GM12891 (cell line): ENCODE data around the gene CASP8AP2.

Experiments used
- POLR2A ChIP-seq: IDR thresholded peaks from 2 replicates; pipeline ENCODE4 v1.6.1; 2011; ENCODE audit warnings: low read depth, low read length, control low read depth
- POLR2AphosphoS5 ChIP-seq: IDR thresholded peaks from 2 replicates; pipeline ENCODE4 v1.6.1; 2011; ENCODE audit warnings: low read depth, low read length, control low read depth
- TAF1 ChIP-seq: IDR thresholded peaks from 2 replicates; pipeline ENCODE4 v1.6.1; 2011; ENCODE audit warnings: low read depth, low read length, control low read depth

DNA sequence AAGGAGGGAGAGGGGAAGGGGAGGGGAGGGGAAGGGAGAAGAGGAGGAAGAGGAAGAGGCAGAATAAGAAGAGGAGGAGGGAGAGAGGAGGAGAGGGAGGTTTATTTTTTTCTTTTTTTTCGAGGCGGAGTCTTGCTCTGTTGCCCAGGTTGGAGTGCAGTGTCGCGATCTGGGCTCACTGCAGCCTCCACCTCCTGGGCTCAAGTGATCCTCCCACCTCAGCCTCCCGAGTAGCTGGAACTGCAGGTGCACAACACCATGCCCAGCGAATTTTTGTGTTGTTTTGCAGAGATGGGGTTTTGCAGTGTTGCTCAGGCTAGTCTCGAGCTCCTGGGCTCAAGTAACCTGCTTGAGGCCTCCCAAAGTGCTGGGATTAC is 58.4 kb downstream of the CASP8AP2 start:
- TF ChIP-seq POLR2A (no peak), POLR2AphosphoS5 (no peak), TAF1 (no peak)
